ENCODE results near the gene DGLUCY. TPM values are rescaled to one million over a fixed set of nuclear protein-coding genes. Genes with fewer than 3 reads are reported as not detected.
A peak's percentile ranks its signal among the peaks of the same experiment; 100 is the strongest.

The DGLUCY gene
- total RNA-seq, 5 donors from 2014 or later (not counting 1 experiment from before 2014, with no cell fraction given) = 69.8 to 144 (median 99.8) TPM

GRCh38 chr14:91205459-91205858 is 91.6 kb downstream of the DGLUCY start:
- Histone ChIP-seq H3K27me3 (replicated peaks in 1 of 2; ENCODE audit: control insufficient read depth in 2 of 2, extremely low read depth in 1 of 2, insufficient read depth in 2 of 2, low read length in 1 of 2) (no peaks in the 10 kb centered on the region), H3K36me3 (ENCODE audit: control insufficient read depth in 2 of 2, extremely low read depth in 1 of 2, insufficient read depth in 1 of 2, low read length in 1 of 2) (peaks cover 0 to 62% of the 10 kb centered on the region in 2 donors), H3K9me3 (no peaks in the 10 kb centered on the region), H3K4me1 (ENCODE audit: control insufficient read depth in 1 of 2, extremely low read depth in 1 of 2, insufficient read depth in 2 of 2, low read length in 2 of 2) (peaks cover 3 to 16% of the 10 kb centered on the region in 2 experiments), H3K4me3 (ENCODE audit: control insufficient read depth in 1 of 2, extremely low read depth in 1 of 2, low read length in 1 of 2) (no peak overlapping the region), H3K27ac (ENCODE audit: low read length) (no peak overlapping the region)
- no peak for ATAC-seq (replicated peaks in 1 of 4)
- no peaks in the 10 kb centered on the region for H3K9me3 Mint-ChIP-seq
- no peak overlapping the region for H3K4me3 Mint-ChIP-seq
- CTCF ChIA-PET = interaction anchor here in 1 of 2 donors (0.7 kb wide), 2 partner anchors 10 to 526 kb away, joined by 3 read pairs; no protein-coding TSS in a partner anchor
- H3K27me3 Mint-ChIP-seq = no peaks in the 10 kb centered on the region
- DNase-seq = no peak
- H3K27ac Mint-ChIP-seq = no peak overlapping the region
- WGBS (ENCODE audit: insufficient coverage) = 94% methylated on average over 2 of the region's 7 CpGs
- H3K4me1 Mint-ChIP-seq = peaks cover 18 to 42% (median 24%) of the 10 kb centered on the region in 3 donors
- H3K36me3 Mint-ChIP-seq = peaks cover 52% of the 10 kb centered on the region
- POLR2A ChIA-PET = no interaction called here

DNA sequence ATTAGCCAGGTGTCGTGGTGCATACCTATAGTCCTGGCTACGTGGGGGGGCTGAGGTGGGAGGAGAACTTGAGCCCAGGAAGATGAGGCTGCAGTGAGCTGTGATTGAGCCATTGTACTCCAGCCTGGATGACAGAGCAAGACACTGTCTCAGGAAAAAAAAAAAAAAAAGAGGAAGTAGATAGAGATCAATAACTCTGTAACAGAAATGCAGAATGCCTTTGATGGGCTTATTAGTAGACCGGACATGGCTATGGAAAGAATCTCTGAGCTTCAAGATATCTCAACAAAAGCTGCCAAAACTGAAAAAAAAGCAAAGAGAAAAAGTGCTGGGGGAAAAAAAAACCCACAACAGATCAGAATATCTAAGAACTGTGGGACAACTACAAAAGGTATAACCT is 93.1 kb downstream of the DGLUCY start:
- Mint-ChIP-seq H3K36me3 (peaks cover 50% of the 10 kb centered on the region), H3K27me3 (no peaks in the 10 kb centered on the region), H3K4me3 (no peak overlapping the region), H3K27ac (peak overlapping the region in 1 of 2 donors; percentile 74), H3K4me1 (peaks cover 15 to 35% (median 17%) of the 10 kb centered on the region in 3 donors), H3K9me3 (no peaks in the 10 kb centered on the region)
- CTCF ChIA-PET = interaction anchor here (0.6 kb wide), 4 partner anchors 12 to 45 kb away, joined by 4 to 6 read pairs (median 4); no protein-coding TSS in a partner anchor
- no peak for ATAC-seq (replicated peaks in 1 of 4)
- no peak for DNase-seq
- no peaks in the 10 kb centered on the region for H3K27me3 ChIP-seq (replicated peaks in 1 of 2; ENCODE audit: control insufficient read depth in 2 of 2, extremely low read depth in 1 of 2, insufficient read depth in 2 of 2, low read length in 1 of 2)
- H3K4me1 ChIP-seq (ENCODE audit: control insufficient read depth in 1 of 2, extremely low read depth in 1 of 2, insufficient read depth in 2 of 2, low read length in 2 of 2) = peaks cover 2 to 9% of the 10 kb centered on the region in 2 experiments
- no peaks in the 10 kb centered on the region for H3K9me3 ChIP-seq
- no peak overlapping the region for H3K27ac ChIP-seq (ENCODE audit: low read length)
- no CpG with 5 or more reads among the region's 3 CpGs for WGBS (ENCODE audit: insufficient coverage)
- peaks cover 0 to 68% of the 10 kb centered on the region in 2 donors for H3K36me3 ChIP-seq (ENCODE audit: control insufficient read depth in 2 of 2, extremely low read depth in 1 of 2, insufficient read depth in 1 of 2, low read length in 1 of 2)
- no peak overlapping the region for H3K4me3 ChIP-seq (ENCODE audit: control insufficient read depth in 1 of 2, extremely low read depth in 1 of 2, low read length in 1 of 2)
- POLR2A ChIA-PET = interaction anchor here in 1 of 2 donors (0.6 kb wide), 2 partner anchors 149 to 227 kb away, joined by 3 to 4 read pairs; no protein-coding TSS in a partner anchor

DNA sequence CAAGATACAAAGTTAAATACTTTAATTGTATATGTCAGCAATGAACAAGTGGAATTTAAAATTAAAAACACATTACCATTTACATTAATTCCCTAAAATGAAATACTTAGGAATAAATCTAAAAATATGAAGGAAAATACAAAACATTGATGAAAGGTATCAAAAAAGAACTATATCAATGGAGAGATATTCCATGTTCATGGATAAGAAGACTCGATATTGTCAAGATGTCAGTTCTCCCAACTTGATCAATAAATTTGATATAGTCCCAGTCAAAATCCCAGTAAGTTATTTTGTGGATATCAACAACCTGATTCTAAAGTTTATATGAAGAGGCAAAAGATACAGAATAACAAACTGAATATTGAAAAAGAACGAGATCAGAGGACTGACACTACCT is 97.1 kb downstream of the DGLUCY start:
- Histone ChIP-seq H3K4me3 (ENCODE audit: control insufficient read depth in 1 of 2, extremely low read depth in 1 of 2, low read length in 1 of 2) (no peak overlapping the region), H3K27ac (ENCODE audit: low read length) (no peak overlapping the region), H3K36me3 (ENCODE audit: control insufficient read depth in 2 of 2, extremely low read depth in 1 of 2, insufficient read depth in 1 of 2, low read length in 1 of 2) (peaks cover 12 to 57% of the 10 kb centered on the region in 2 donors), H3K27me3 (replicated peaks in 1 of 2; ENCODE audit: control insufficient read depth in 2 of 2, extremely low read depth in 1 of 2, insufficient read depth in 2 of 2, low read length in 1 of 2) (no peaks in the 10 kb centered on the region), H3K4me1 (ENCODE audit: control insufficient read depth in 1 of 2, extremely low read depth in 1 of 2, insufficient read depth in 2 of 2, low read length in 2 of 2) (no peaks in the 10 kb centered on the region), H3K9me3 (no peaks in the 10 kb centered on the region)
- H3K4me1 Mint-ChIP-seq = peaks cover 4 to 17% (median 7%) of the 10 kb centered on the region in 3 donors
- H3K9me3 Mint-ChIP-seq = no peaks in the 10 kb centered on the region
- CTCF ChIA-PET = no interaction called here
- POLR2A ChIA-PET = interaction anchor here in 1 of 2 donors (0.7 kb wide), 1 partner anchor 75 kb away, joined by 3 read pairs; no protein-coding TSS in a partner anchor
- ATAC-seq (replicated peaks in 1 of 4) = no peak
- H3K27me3 Mint-ChIP-seq = no peaks in the 10 kb centered on the region
- no CpG with 5 or more reads among the region's 2 CpGs for WGBS (ENCODE audit: insufficient coverage)
- DNase-seq = no peak
- H3K36me3 Mint-ChIP-seq = peaks cover 47% of the 10 kb centered on the region
- H3K4me3 Mint-ChIP-seq = no peak overlapping the region
- no peak overlapping the region for H3K27ac Mint-ChIP-seq

GRCh38 chr14:91214306-91214705 is 100.4 kb downstream of the DGLUCY start:
- 96% methylated on average over 5 of the region's 6 CpGs for WGBS (ENCODE audit: insufficient coverage)
- ChIA-PET CTCF (no interaction called here), POLR2A (no interaction called here)
- no peak overlapping the region for H3K4me3 ChIP-seq (ENCODE audit: control insufficient read depth in 1 of 2, extremely low read depth in 1 of 2, low read length in 1 of 2)
- H3K27ac ChIP-seq (ENCODE audit: low read length) = no peak overlapping the region
- no peak for DNase-seq
- peaks cover 19 to 56% of the 10 kb centered on the region in 2 donors for H3K36me3 ChIP-seq (ENCODE audit: control insufficient read depth in 2 of 2, extremely low read depth in 1 of 2, insufficient read depth in 1 of 2, low read length in 1 of 2)
- no peaks in the 10 kb centered on the region for H3K9me3 ChIP-seq
- Mint-ChIP-seq H3K9me3 (no peaks in the 10 kb centered on the region), H3K27ac (no peak overlapping the region), H3K4me3 (no peak overlapping the region), H3K4me1 (peaks cover 0 to 5% (median under 1%) of the 10 kb centered on the region in 3 donors), H3K27me3 (no peaks in the 10 kb centered on the region), H3K36me3 (peaks cover 49% of the 10 kb centered on the region)
- no peak for ATAC-seq (replicated peaks in 1 of 4)
- H3K27me3 ChIP-seq (replicated peaks in 1 of 2; ENCODE audit: control insufficient read depth in 2 of 2, extremely low read depth in 1 of 2, insufficient read depth in 2 of 2, low read length in 1 of 2) = no peaks in the 10 kb centered on the region
- H3K4me1 ChIP-seq (ENCODE audit: control insufficient read depth in 1 of 2, extremely low read depth in 1 of 2, insufficient read depth in 2 of 2, low read length in 2 of 2) = no peaks in the 10 kb centered on the region

DNA sequence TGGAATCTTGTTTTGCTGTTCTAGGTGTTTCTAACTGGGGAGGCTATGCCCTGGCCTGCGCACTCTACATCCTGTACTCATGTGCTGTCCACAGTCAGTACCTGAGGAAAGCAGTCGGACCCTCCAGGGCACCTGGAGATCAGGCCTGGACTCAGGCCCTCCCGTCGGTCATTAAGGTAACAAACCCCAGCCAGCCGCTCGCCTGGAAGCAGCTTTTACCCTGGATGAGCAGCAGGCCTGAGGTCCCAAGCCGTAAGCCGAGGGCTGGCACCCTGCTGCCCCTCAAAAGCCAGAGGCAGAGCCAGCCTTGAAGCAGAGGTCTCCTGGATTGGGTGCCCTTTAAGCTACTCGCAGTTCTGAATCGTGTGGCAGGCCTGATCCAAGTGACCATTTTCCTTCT is 101.5 kb downstream of the DGLUCY start:
- Mint-ChIP-seq H3K27ac (no peak overlapping the region), H3K27me3 (no peaks in the 10 kb centered on the region), H3K36me3 (peaks cover 50% of the 10 kb centered on the region), H3K4me3 (no peak overlapping the region), H3K9me3 (no peaks in the 10 kb centered on the region), H3K4me1 (peaks cover 5 to 13% (median 8%) of the 10 kb centered on the region in 3 donors)
- peaks cover 0 to 3% of the 10 kb centered on the region in 2 experiments for H3K4me1 ChIP-seq (ENCODE audit: control insufficient read depth in 1 of 2, extremely low read depth in 1 of 2, insufficient read depth in 2 of 2, low read length in 2 of 2)
- DNase-seq = no peak
- ChIA-PET CTCF (interaction anchor here in 1 of 2 donors (0.6 kb wide), 1 partner anchor 10 kb away, joined by 3 read pairs; no protein-coding TSS in a partner anchor), POLR2A (no interaction called here)
- H3K27me3 ChIP-seq (replicated peaks in 1 of 2; ENCODE audit: control insufficient read depth in 2 of 2, extremely low read depth in 1 of 2, insufficient read depth in 2 of 2, low read length in 1 of 2) = no peaks in the 10 kb centered on the region
- H3K27ac ChIP-seq (ENCODE audit: low read length) = no peak overlapping the region
- 84% methylated on average over 8 of the region's 10 CpGs for WGBS (ENCODE audit: insufficient coverage)
- H3K9me3 ChIP-seq = no peaks in the 10 kb centered on the region
- no peak for ATAC-seq (replicated peaks in 1 of 4)
- H3K36me3 ChIP-seq (ENCODE audit: control insufficient read depth in 2 of 2, extremely low read depth in 1 of 2, insufficient read depth in 1 of 2, low read length in 1 of 2) = peaks cover 23 to 54% of the 10 kb centered on the region in 2 donors
- H3K4me3 ChIP-seq (ENCODE audit: control insufficient read depth in 1 of 2, extremely low read depth in 1 of 2, low read length in 1 of 2) = no peak overlapping the region

- peaks cover 24 to 48% of the 10 kb centered on the region in 2 donors for H3K36me3 ChIP-seq (ENCODE audit: control insufficient read depth in 2 of 2, extremely low read depth in 1 of 2, insufficient read depth in 1 of 2, low read length in 1 of 2)
- no peak overlapping the region for H3K27ac Mint-ChIP-seq
Measured at GRCh38 chr14:91216731-91217226, 102.9 kb downstream of the DGLUCY start.

More at GRCh38 chr14:91216731-91217226, 102.9 kb downstream of the DGLUCY start:
- CTCF ChIA-PET = no interaction called here
- 93% methylated on average over 13 of the region's 13 CpGs for WGBS (ENCODE audit: insufficient coverage)
- Mint-ChIP-seq H3K36me3 (peaks cover 56% of the 10 kb centered on the region), H3K27me3 (no peaks in the 10 kb centered on the region), H3K9me3 (no peaks in the 10 kb centered on the region), H3K4me1 (peaks cover 18 to 23% (median 19%) of the 10 kb centered on the region in 3 donors), H3K4me3 (no peak overlapping the region)
- no peak overlapping the region for H3K4me3 ChIP-seq (ENCODE audit: control insufficient read depth in 1 of 2, extremely low read depth in 1 of 2, low read length in 1 of 2)
- no peak overlapping the region for H3K27ac ChIP-seq (ENCODE audit: low read length)
- ATAC-seq (replicated peaks in 1 of 4) (no peak), DNase-seq (no peak)
- no peaks in the 10 kb centered on the region for H3K9me3 ChIP-seq
- no peaks in the 10 kb centered on the region for H3K27me3 ChIP-seq (replicated peaks in 1 of 2; ENCODE audit: control insufficient read depth in 2 of 2, extremely low read depth in 1 of 2, insufficient read depth in 2 of 2, low read length in 1 of 2)
- POLR2A ChIA-PET = no interaction called here
- H3K4me1 ChIP-seq (ENCODE audit: control insufficient read depth in 1 of 2, extremely low read depth in 1 of 2, insufficient read depth in 2 of 2, low read length in 2 of 2) = peaks cover 0 to 9% of the 10 kb centered on the region in 2 experiments

All from T-cell (primary cell).